Hindlimb muscle (tissue), 1 donor: ENCODE measurements around the gene KSR1. TPM values are rescaled to one million over a fixed set of nuclear protein-coding genes. Genes with fewer than 3 reads are reported as not detected.

Source experiments
- DNase-seq: peaks from one replicate; pipeline ENCODE4 v3.0.0-alpha.2; 2013
- polyA plus RNA-seq: library from polyadenylated mRNA; unstranded; fragments of 120-200 nt; gene quantifications from one replicate; pipeline ENCODE4 v1.2.1, GENCODE V29; 2013; ENCODE audit not compliant: insufficient read length

KSR1 gene
- polyA plus RNA-seq, 1 donor, result 131 TPM

DNA sequence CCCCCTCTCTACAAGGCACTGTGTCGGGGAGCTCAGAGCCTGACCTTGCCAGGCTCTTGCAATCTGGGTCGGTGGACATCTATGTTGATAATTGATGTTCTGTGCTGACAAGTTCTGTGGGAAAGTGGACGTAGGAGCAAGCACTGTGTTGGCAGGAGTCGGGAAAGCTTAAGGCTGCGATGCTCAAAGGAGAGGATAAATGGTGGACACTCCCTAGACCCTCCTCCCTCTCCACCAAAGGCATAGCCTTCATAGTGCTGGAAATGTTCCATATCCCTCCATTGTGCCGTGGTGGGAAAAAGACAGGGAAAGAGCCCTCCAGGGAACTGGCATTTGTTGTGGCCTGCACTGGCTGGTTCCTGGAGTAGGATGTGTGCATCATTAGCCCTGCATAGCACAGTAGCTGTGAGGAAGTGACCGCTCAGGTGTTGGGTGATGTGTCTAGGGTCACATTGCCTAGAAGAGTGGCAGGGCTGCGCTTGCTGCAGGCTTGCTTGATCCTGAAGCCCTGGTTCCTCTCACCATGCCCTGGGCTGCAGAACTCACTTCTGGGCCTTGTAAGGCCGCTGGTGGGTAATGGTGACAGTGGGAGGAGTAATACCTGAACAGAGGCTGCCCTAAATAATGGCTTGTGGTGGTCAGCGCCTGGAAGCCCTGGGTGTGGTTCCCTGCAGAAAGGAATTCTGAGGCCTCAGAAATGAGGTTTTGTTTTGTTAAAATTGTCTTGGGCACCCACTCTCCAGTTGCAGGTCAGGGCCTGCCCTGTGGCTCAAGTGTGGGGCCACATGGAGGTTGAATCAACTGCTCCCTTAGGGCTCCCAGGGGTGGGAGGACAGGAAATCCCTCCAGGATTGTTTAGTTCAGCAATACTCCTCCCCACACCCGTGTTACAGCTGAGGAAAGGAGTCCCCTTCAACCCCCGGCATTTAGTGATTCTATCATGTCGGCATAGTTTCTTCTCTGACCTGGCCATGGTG lies 62.6 kb downstream of the KSR1 start:
- no peak for DNase-seq

DNA sequence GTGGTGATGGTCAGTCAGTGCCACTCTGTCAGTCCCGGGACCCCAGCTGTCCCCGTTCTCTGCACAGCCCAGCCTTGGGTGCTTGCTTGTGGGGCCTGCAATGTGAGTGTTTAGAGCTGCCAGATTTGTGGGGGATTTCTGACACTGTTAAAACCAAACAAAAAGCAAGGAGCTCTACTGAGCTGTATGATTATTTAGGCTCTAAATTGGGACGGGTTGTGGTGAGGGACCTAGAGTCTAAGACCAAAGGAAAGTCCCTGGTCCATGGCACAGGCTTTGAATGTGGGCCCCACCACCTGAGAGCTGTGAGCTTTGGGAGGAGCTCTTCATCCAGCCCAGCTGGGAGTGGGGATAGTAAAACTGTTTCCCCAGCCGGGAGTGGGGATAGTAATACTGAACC lies 63.3 kb downstream of the KSR1 start:
- DNase-seq, result no peak

DNA sequence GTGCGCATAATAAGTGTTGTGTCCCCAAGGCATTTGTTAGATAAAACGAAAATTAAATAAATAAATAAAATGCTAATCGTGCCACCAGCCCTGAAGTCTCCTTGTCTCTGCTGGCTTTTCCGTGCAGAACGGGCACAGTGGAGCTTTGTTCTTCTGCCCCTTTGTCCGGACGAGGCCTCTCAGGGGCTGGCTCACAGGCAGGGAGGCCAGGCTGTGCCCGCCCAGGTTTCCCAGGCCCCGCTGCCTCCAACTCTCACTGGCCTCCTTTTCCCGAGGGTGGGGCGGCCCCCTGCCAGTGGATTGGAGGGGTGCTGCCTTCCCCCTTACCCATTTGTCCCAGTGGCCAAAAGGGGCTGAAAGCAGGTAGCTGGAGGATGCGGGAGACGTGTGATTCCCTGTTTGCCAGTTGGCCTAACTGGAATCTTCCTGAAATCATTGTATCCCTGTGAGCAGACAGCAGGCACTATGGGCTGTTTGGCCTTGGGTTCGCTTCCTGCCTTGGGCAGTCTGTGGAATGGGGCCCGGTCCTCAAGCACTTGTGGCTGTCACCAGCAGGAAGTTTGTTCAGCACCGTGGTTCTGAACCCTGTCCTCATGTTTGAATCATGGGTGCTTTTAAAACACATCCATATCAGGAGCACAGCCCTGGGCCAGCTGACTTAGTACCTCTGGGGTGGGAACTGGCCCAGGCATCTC lies 64.4 kb downstream of the KSR1 start:
- no peak for DNase-seq

DNA sequence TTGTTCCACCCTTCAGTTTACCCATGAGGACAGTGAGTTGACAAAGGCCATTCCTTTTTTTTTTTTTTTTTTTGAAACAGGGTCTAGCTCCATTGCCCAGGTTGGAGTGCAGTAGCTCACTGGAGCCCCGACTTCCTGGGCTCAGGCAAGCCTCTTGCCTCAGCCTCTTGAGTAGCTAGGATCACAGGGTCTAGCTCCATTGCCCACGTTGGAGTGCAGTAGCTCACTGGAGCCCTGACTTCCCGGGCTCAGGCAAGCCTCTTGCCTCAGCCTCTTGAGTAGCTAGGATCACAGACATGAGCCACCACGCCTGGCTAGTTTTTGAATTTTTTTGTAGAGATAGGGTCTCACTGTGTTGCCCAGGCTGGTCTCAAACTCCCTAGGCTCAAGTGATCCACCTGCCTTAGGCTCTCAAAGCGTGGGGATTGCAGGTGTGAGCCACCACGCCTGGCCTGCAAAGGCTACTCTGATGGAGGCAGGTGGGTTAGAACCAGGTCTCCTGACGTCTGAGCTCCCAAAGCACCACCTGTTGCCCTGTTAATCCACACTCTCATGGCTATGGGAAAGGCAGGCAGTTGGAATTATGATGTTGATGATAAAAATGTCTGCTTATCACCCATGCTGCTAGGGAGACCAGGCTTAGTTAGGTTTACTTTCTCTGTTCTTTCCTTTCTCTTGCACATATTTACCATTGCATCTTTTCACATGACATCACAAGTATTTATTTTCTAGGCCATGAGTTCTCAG lies 65.2 kb downstream of the KSR1 start:
- no peak for DNase-seq

DNA sequence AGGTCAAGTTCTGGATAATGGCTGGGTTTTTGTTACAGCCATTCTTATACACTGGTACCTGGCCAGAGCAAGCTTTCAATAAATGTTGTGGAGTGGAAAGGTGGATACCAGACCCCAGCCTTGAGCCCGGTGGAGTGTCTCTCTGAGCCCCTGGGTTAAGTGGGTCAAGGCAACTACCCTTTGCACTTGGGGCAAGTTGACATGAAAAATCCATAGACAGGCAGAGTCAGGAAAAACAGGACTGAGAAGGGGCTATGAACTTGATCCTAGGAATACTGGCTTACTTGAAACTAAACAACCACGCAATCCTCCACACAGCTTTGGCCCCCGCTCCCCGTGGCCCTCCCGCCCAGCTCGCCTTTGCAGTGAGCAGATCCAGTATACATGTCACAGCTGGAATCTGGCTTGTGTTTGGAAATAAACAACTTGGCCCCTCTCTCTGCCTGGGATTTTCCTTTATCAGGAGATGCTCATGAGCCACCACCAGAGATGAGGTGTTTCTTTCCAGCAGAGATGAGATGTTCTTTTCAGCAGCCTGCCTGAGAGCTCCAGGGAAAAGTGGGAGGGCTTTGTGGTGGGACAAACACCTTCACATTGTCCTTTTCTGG lies 65.9 kb downstream of the KSR1 start:
- no peak for DNase-seq

DNA sequence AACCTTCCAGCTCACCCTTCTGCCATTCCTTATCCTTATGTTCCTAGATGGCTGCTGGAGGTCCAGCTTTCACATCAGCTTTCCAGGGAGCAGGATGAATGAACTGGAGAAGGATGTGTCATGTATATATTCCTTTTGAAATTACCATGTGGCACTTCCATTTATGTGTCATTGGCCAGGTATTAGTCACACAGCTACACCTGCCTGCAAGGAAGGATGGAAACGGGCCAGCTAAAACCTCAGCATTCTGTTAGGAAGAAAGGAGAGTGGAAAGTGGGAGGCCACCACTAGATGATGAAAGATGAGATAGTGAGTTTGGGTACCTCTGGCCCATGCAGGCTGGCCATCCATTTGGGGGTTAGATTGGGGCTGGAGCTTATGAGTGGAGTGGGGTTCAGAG lies 67.5 kb downstream of the KSR1 start:
- DNase-seq, result no peak

DNA sequence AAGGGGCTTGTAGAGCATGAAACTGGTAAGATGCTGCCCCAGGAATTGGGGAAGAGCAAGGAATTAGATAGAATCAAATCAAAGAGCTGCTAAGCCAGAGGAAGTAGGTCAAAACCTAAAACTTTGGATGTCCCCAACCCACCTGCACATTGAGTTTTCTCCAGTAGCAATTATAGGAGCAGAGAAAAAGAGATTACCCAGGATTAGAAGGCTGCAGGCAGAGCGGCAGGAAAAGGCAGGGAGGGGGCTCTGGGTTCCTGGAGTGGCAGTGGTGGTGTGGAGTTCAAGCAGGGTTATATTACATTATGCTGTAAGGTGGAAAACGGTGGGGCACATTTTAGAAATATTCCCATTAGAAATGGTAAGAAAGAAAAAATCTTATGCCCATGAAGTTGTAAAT lies 68.3 kb downstream of the KSR1 start:
- no peak for DNase-seq

DNA sequence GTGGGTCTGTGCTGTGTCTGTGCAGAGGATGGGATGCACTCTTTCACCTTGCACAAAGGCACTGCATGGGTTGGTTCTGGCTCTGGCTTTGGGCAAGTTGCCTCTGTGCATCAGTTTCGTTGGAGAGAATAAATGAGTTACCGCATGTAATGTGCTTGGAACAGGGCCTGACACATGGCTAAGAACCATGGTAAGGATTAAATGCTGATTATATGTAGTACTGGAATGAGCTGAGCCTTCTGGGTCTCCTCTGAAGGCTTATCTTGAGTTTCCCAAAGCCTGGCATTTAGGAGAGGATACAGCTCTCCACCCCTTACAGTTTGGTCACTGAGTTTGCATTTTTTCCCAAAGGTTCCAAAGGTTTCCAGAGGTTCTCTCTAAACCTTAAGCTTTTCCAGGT lies 69.1 kb downstream of the KSR1 start:
- no peak for DNase-seq

DNA sequence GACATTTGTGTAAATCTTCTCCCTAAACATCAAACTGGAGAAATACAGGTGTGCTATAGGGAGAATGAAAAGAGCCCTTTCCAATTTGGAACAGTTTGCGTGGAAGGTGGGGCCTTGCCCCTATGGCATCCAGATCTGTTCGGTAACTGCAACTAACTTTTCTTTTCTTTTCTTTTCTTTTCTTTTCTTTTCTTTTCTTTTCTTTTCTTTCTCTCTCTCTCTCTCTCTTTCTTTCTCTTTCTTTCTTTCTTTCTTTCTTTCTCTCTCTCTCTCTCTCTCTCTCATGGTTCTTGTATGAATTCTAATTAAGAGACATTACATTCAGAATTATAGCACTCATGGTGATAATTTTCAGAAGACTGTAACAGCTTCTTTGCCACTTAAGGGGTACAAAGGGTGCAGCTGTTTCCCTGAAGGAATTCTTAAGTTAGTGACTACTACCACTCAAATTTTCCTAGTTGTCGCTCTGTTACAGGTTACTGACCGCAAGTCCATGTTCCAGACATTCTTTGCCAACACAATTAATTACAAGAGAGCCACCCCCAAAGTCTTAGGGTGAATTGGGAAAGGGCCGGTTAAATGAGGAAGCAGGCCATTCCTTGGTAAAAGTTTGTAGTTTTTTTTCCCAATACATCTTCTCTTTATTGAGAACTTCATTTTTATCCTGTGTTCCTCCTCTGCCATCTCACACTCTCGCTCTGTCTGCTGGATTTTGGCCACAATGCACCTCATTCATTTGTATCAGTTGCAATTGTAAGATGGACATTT lies 69.8 kb downstream of the KSR1 start:
- no peak for DNase-seq

DNA sequence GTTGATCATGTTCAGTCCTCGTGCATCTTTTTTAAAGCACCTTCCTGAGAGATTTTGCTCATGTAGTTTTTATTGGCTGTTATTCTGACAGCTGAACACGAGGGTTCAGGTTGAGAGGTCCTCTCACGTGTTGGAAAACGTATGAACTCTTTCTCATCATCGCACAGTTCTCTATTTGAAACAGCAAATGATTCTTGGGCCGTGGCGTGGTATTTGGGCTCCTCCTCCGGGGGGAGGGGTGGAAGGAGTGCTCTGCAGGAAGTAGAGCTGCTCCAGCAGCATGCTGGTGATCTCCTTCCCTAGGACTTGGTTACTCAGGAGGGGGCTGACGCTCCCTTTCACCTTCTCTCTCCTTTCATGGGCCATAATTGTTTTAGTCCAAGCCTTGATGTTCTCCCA lies 70.4 kb downstream of the KSR1 start:
- peak; percentile 54 for DNase-seq

DNA sequence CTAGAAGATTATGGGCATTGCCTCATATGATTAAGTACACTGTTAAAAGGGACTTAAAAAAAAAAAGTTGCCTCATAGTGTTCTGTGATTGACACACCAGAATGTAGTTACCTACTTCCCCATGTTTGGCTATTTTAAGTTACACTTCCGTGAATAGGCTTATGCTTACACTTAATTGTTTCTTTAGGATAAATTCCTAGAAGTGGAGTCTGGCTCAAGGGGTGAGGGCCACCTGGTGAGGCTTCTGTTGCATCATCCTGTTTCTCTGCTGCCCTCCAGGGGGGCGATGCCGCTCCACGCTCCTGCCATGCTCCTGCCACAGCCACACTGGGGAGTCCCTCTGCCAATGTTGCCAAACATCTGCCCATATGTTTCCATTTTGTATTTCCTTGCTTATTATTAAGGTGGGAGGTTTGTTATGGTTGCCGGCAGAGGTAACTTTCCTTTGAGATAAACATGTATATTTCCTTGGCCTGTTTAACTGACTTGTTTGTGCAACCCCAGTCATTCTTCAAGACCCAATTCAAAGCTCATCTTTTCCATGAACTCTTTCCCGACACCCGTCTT lies 73.1 kb downstream of the KSR1 start:
- DNase-seq, result no peak

DNA sequence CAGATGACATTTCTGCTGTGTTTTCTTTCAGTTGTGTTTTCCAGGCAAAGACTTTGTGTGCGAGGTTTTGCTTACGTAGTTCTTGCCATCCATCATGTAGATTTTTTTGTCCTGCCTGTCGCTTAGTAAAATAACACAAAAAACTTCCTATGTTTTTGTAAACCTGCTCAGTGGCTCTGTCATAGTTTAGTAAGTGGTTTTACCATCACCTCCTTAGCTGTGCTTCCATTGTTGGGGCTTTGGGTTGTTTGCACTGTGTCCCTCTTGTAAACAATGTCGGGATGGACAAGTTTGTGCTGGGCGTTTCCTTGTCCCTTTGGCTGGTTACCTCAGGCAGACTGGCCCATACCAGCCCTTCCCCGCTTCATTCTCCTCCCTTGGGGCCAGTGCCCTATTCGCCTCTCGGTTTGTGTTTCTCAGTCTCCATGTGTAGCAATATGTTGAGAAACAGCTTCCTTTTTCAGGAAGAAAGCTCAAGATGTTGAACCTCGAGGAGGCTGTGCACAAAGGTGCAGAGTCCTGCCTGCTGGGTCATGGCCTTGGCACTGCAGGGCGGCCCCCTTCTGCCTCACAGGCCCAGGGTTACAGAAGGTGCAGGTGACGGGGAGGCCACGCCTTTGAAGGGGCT lies 74.6 kb downstream of the KSR1 start:
- DNase-seq, result no peak

DNA sequence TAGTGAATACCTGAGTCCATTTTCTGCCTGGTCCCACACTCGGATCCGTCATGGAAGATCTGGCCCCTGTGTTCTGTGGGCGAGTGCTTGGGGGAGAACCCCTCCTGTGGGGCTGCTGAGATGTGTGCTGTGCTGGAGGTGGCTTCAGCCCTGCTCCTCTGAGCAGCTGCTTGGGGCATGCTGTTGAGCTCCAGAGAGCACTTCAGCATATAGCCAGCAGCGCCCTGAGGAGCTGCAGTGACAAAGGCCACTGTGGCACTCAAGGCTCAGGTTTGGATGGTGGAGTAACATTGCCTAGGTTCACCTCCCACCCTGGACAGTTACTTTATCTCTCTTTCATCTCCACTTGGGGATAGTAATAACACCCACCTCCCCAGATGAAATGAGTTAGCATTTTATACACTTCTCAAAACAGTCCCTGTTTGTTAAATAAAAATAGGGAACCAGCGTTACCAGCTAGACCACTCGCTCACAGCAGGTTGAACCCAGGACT lies 75.3 kb downstream of the KSR1 start:
- no peak for DNase-seq

DNA sequence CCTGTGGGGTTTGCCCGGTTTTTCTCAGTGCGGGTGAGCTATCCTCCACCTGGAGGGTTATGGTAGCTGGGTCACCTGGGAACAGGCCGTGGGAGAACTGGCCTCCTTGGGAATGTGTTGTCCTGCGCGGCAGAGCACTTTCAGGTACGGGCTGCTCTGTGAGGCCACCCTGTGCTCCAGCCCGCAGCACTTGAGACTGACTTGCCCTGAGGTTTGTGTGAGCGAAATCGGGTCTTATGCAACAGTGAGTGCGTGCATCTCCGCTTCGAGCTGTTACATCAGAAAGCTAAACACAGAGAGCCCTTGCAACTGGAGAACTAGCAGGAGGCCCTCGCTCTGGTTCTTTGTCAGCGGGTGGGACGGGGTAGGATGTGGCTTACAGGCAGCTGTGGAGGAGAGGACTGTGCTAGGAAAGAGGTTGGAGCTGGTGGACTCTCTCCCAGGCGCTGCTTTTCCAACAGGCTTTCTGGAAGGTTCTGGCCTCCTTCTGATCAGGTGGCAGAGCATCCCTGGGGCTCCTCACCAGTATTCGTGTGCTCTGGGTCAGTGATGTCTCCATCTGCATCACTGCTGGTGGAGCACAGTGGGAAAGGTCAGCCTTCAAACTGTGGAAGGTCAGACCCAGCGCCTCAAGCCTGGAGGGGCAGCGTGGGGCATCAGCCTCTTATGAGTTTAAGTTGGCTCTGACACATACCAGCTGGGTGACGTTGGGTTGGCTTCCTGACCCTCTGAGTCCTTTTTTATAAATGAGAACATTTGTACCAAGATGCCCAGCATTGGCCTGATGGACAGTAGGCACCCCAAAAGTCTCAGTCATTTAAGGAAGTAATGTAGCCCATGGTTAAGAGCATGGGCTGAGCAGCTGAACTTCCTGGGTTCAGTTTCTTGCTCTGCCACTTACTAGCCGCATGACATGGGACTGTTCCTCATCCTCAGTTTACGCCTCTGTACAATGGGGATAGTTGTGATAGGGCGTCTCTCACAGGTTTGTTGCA lies 76.3 kb downstream of the KSR1 start:
- DNase-seq, result no peak

DNA sequence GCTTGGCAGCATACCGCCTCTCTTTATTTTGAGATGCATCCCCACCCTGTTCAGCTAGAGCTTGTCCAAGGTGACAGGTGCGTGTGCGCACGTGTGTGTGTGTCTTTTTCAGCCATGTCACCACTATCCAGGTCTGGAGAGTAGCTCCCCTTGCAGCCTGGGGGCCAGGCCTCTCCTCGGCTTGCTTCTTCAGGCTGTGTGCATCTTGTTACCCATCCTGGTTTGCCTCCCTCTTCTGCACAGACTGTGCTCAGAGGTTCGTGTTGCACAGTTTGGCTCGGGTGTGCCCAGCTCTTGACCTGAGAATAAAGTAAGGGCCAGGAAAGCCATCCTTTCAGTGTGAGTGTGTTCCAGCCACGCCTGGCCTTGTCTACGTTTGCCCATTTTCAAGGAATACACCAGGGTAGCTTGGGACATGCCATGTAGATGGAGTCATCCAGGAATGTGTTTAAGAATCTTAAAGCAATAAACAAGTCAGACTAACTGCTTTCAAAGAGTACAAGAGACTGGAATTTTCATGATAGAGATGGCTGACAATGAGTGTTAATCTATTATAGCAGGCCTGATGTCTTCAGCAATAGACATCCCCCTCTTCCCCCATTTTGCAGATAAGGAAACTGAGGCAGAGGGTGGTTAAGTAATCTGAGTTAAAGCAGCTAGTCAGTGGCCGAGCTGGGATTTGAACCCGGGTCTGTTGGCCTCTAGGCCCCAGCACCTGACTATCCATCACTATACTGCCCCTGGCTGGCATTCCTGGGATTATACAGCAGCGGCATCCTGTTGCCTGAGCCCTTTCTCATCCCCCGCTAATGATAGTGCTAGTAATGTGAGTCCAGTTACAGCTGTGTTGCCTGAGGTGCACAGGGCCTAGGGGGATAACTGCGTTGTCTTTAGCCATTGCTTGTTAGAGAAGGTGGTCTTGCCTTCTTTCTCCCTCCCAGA lies 77.9 kb downstream of the KSR1 start:
- no peak for DNase-seq

DNA sequence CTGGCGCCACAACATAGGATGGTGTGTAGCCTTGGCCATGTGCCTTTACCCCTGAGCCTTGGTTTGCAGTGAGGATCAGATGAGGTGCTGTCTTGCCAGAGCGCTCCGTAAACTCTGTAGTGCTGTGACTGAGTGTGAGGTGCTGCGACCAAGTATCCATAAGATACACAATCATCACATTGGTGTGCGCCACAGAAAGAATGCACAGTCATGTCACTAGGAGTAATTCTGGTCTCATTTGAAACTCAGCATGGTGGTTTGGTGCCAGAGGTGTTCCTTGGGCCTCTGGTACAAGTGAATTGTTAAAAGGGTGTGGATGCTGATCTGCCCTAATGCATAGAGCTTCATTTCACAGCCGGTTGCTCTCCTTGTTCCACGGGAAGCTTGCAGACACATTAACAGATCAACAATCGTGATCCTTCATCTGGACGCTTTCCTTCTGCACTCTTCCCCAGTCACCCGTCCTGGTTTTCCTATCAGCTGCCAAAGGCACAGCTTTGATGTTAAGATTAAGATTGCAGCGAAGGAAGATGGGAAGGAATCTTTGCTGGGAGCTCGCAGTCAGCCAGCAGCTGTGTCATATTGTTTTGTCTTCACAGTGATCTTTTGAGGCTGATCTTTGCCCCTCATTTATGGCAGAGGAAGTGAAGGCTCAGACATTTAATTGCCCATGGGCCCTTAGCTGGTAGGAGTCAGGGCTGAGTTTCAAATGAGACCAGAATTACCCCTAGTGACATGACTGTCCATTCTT lies 79.1 kb downstream of the KSR1 start:
- DNase-seq, result no peak

DNA sequence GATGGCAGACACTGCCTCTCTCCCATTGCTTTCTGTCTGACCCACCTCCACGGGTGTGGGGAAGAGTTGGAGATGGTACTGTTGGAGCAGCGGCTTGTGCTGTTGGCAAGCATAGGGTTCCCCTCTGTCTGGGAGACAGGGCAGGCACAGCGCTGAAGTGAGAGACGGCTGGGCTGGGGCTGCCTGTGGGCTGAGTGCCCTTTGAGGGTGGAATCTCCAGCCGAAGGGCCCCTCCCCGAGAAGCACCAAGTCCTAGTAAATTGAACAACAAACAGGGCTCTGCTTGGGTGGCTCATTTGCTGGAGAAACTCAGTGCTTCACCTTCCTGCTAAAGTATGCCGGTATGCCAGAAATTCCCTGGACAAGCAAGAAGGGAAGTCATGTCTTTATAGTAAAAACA lies 79.7 kb downstream of the KSR1 start:
- DNase-seq, result no peak

DNA sequence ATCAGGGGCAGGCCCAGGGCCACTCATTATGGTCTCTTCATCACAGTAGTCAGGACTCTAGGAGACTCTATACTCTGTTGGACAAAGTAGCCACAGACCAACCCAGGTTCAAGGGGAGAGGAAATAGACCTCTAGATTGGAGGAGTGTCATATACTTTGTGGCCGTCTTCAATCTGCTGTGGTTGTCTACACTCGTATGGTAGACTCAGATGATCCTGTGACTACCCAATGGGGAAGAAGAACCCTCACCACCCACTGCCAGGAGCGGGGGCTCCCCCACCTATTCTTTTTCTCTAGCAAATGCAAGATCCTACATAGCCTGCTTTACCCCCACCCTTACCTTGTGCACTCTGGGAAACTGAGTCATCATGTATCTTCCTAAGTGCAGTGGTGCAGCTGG lies 80.5 kb downstream of the KSR1 start:
- DNase-seq, result no peak
